HEK293T (cell line): ENCODE results near the gene NFRKB.

ENCODE experiments used
- CTCF ChIA-PET: fragments of 350-600 bp; formaldehyde crosslinking; extraction: SDS; loops from one replicate; lab custom pipeline; 2021; ENCODE audit warnings: antibody characterized with exemption, inconsistent platforms; lab: Yijun Ruan, JAX
- POLR2A ChIA-PET: fragments of 350-600 bp; formaldehyde crosslinking; extraction: SDS; loops from one replicate; lab custom pipeline; 2020; ENCODE audit warnings: antibody characterized with exemption, inconsistent platforms; lab: Yijun Ruan, JAX
- DNase-seq: peaks from one replicate; pipeline ENCODE4 v3.0.0; 2012; ENCODE audit warnings: mixed read lengths; ENCODE audit errors: extremely low spot score
- ARNT ChIP-seq: fragments of 450-650 bp; IDR thresholded peaks from 2 replicates; pipeline ENCODE4 v1.6.1; 2017; ENCODE audit warnings: mild to moderate bottlenecking
- BHLHE40 ChIP-seq: fragments of 450-650 bp; IDR thresholded peaks from 2 replicates; pipeline ENCODE4 v1.6.1; 2016; ENCODE audit warnings: mild to moderate bottlenecking, moderate library complexity, borderline replicate concordance
- CTBP1 ChIP-seq: fragments of 450-650 bp; IDR thresholded peaks from 2 replicates; pipeline ENCODE4 v1.6.1; 2016; ENCODE audit warnings: borderline replicate concordance
- ELF4 ChIP-seq: fragments of 450-650 bp; IDR thresholded peaks from 2 replicates; pipeline ENCODE4 v1.6.1; 2017; ENCODE audit warnings: antibody characterized with exemption
- FOXA1 ChIP-seq: fragments of 450-650 bp; IDR thresholded peaks from 2 replicates; pipeline ENCODE4 v1.6.1; 2016; ENCODE audit warnings: mild to moderate bottlenecking
- FOXK2 ChIP-seq: fragments of 450-650 bp; IDR thresholded peaks from 2 replicates; pipeline ENCODE4 v1.6.1; 2016; ENCODE audit warnings: mild to moderate bottlenecking
- FOXM1 ChIP-seq: fragments of 450-650 bp; IDR thresholded peaks from 2 replicates; pipeline ENCODE4 v1.6.1; 2017; ENCODE audit warnings: mild to moderate bottlenecking, borderline replicate concordance
- HDGF ChIP-seq: fragments of 450-650 bp; IDR thresholded peaks from 2 replicates; pipeline ENCODE4 v1.6.1; 2017; ENCODE audit warnings: antibody characterized with exemption, borderline replicate concordance
- L3MBTL2 ChIP-seq: fragments of 450-650 bp; conservative IDR thresholded peaks from 2 replicates; pipeline ENCODE4 v1.6.1; 2016; ENCODE audit warnings: mild to moderate bottlenecking
- LEF1 ChIP-seq: fragments of 450-650 bp; IDR thresholded peaks from 2 replicates; pipeline ENCODE4 v1.6.1; 2017; ENCODE audit warnings: mild to moderate bottlenecking, borderline replicate concordance
- NFRKB ChIP-seq: fragments of 450-650 bp; IDR thresholded peaks from 2 replicates; pipeline ENCODE4 v1.6.1; 2016; ENCODE audit warnings: mild to moderate bottlenecking, moderate library complexity
- PKNOX1 ChIP-seq: fragments of 450-650 bp; IDR thresholded peaks from 2 replicates; pipeline ENCODE4 v1.6.1; 2016
- SP1 ChIP-seq: fragments of 450-650 bp; IDR thresholded peaks from 2 replicates; pipeline ENCODE4 v1.6.1; 2017
- SUZ12 ChIP-seq: fragments of 450-650 bp; IDR thresholded peaks from 2 replicates; pipeline ENCODE4 v1.6.1; 2016; ENCODE audit warnings: mild to moderate bottlenecking
- TARDBP ChIP-seq: fragments of 450-650 bp; IDR thresholded peaks from 2 replicates; pipeline ENCODE4 v1.6.1; 2016
- ZNF384 ChIP-seq: fragments of 450-650 bp; IDR thresholded peaks from 2 replicates; pipeline ENCODE4 v1.6.1; 2016

Gene NFRKB

GRCh38 chr11:129895126-129896041 is at the start of gene NFRKB:
NFRKB (minus strand) TSS chr11:129895578; CDS start chr11:129892849, 2,729 bp downstream.
- ChIA-PET CTCF (interaction anchor here (0.9 to 2.1 kb wide), 2 partner anchors 14 to 237 kb away, joined by 4 to 6 read pairs; no protein-coding TSS in a partner anchor), POLR2A (interaction anchor here (0.8 to 1.1 kb wide), 3 partner anchors 9 to 16 kb away, joined by 3 to 5 read pairs (median 4); no protein-coding TSS in a partner anchor)
- DNase-seq = peak; percentile 97
- no peak for TF ChIP-seq TARDBP
- no peak for TF ChIP-seq SUZ12
- TF ChIP-seq ARNT = no peak
- no peak for TF ChIP-seq CTBP1
- no peak for TF ChIP-seq BHLHE40
- TF ChIP-seq L3MBTL2 = no peak
- TF ChIP-seq FOXM1 = no peak

DNA sequence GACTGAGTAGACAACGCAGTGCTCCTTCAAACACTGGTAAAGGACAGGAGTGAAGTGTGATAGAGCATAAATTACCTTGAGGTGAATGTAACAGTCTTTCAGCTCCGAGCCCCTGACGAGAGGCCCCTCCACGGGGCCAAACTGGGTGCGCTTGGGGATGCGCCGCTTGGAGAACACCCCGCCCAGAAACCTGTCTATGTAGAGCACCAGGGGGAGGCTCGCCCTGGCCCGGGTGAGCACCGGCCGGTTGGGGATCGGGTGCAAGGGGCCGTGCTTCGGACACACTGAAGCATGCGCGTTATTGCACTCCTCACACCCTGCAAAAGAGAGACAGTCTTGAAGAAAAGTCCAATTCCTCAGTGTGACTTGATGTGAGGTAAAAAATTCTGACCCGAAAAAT is 49.3 kb upstream of the NFRKB start:
- POLR2A ChIA-PET = no interaction called here

DNA sequence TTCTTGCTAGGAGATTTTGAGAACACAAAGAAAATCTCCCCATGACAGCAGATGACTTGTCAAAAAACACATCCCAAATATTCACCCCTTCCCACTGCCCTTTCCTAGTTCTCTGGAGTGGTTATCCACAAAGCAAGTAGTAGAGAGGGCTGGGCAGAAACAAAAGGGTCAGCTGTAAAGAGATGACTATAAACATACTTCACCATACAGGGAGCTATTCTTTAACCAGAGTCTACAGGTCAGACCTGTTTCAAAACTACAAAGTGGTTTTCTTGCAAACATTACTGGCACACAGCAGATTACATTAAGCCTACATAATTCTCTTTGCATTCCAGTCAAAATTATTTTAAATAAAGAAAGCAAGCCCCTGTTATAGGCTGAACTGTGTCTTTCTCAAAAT is 47.7 kb upstream of the NFRKB start:
- ChIA-PET CTCF (no interaction called here), POLR2A (no interaction called here)
- TF ChIP-seq FOXK2 (no peak), ZNF384 (no peak), SUZ12 (no peak), HDGF (no peak), SP1 (no peak), BHLHE40 (no peak), NFRKB (no peak), FOXA1 (no peak), TARDBP (no peak), ARNT (no peak), PKNOX1 (no peak), L3MBTL2 (no peak)

More for the DNA sequence above, 49.3 kb upstream of the NFRKB start:
- DNase-seq = no peak
- CTCF ChIA-PET = no interaction called here
- TF ChIP-seq L3MBTL2 (no peak), BHLHE40 (no peak), FOXA1 (no peak), SP1 (no peak), HDGF (no peak), FOXK2 (no peak), FOXM1 (no peak), ELF4 (no peak), ARNT (no peak), CTBP1 (no peak), PKNOX1 (no peak), ZNF384 (no peak), LEF1 (no peak), TARDBP (no peak)

DNA sequence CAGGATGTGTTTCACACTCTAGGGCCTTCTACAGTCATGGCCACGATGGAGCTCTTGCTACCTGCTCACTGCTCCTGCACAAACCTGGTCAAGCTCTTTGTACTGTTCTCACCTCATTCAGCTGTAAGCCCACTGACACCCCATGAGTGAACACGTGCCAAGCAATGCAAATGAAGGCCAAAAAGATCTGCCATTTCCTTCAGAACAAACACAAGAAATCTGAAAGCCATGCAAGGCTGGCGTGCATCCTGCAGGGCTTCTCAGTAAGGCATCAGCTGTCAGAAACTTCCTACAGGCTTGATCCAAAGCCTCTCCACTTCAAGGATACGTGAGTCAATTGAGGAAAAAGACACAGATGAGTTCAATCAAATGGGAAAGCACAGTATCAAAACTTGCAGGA is 44.1 kb upstream of the NFRKB start:
- TF ChIP-seq L3MBTL2 (no peak), SUZ12 (no peak), TARDBP (no peak)
- POLR2A ChIA-PET = interaction anchor here (0.6 kb wide), 1 partner anchor 110 kb away, joined by 3 read pairs; no protein-coding TSS in a partner anchor
- DNase-seq = no peak
- CTCF ChIA-PET = no interaction called here

More for the DNA sequence above, 47.7 kb upstream of the NFRKB start:
- DNase-seq = no peak

GRCh38 chr11:129938764-129939163 is 43.4 kb upstream of the NFRKB start:
- no peak for DNase-seq
- POLR2A ChIA-PET = no interaction called here
- CTCF ChIA-PET = no interaction called here
- no peak for TF ChIP-seq FOXM1
- no peak for TF ChIP-seq L3MBTL2
- no peak for TF ChIP-seq FOXA1
- no peak for TF ChIP-seq HDGF
- TF ChIP-seq NFRKB = no peak
- no peak for TF ChIP-seq CTBP1
- TF ChIP-seq LEF1 = no peak
- no peak for TF ChIP-seq ARNT
- no peak for TF ChIP-seq TARDBP
- TF ChIP-seq FOXK2 = no peak
- TF ChIP-seq ZNF384 = no peak
- no peak for TF ChIP-seq SUZ12
- TF ChIP-seq SP1 = no peak
- TF ChIP-seq ELF4 = no peak
- TF ChIP-seq BHLHE40 = no peak
- TF ChIP-seq PKNOX1 = no peak

- ChIA-PET POLR2A (no interaction called here), CTCF (no interaction called here)
- TF ChIP-seq SUZ12 (no peak), ZNF384 (no peak), PKNOX1 (no peak), FOXA1 (no peak), NFRKB (no peak), FOXM1 (no peak), TARDBP (no peak), ELF4 (no peak), ARNT (no peak), CTBP1 (no peak), L3MBTL2 (no peak), HDGF (no peak), LEF1 (no peak)
- DNase-seq = no peak
These were observed 42.3 kb upstream of the NFRKB start for GRCh38 chr11:129937592-129938238.
